D721Med (cell line): Measurements from ENCODE around the gene RPS10.
A peak's percentile ranks its signal among the peaks of the same experiment; 100 is the strongest.

Source experiments
- DNase-seq: peaks from one replicate; pipeline ENCODE4 v3.0.0; 2011; ENCODE audit warnings: low spot score; ENCODE audit not compliant: insufficient read length
- FAIRE-seq: peaks from 2 replicates; lab custom pipeline; 2011; peaks lifted over from hg19 to GRCh38; lab: Jason Lieb, UNC
- TF ChIP-seq, protein P1 (sequence below): IDR thresholded peaks from 2 replicates; pipeline ENCODE4 v1.5.1; 2012; ENCODE audit warnings: mild to moderate bottlenecking, control low read depth; ENCODE audit not compliant: insufficient read depth; ENCODE audit errors: missing control alignments

Gene RPS10

DNA sequence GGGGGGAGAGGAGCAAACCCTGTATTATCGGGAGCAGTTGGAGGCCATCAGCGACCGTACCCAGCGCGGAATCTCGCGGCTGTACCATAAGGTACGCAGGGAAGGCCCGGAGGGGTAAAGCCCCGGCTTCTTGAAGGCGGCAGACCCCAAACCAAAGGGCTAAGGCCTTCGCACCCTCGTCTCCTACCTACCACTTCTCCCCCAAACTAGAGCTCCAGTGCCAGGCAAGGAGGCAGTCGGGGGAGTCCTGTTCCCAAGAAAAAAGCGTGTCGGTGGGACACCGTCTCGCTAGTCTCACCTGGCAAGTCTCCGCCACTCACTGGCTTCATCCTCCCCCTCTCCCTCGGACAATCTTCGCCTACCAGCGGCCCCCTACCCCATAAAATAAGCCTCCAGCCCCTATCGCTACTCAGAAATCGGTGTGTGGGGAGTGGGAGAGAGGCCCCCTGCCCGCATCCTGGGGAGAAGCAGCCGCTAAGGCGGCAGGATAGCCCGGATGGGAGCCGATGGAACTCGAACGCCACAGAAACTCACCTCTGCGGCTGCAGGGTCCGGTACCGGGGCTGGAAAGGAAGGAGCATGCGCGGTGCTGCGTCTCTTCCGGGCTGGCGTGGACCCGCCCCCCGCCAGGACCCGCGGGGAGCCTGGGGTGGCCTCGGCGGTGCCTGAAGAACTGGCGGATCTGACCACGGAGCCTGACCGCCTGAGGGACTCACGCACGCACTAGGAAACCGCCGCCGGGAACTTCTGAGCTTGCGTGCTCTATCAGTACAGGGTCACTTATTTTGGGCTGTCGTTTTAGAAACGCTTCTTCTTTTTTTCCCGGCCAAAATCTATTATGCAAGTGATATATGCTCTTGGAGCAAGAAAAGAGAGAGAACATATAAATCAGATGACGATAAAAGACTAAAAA is at the start of gene RPS10:
RPS10 (minus strand) TSS at position 572 of the 913 bp plus-strand sequence. CDS start 848 bp downstream, outside the sequence.
- TF ChIP-seq, protein P1, sequence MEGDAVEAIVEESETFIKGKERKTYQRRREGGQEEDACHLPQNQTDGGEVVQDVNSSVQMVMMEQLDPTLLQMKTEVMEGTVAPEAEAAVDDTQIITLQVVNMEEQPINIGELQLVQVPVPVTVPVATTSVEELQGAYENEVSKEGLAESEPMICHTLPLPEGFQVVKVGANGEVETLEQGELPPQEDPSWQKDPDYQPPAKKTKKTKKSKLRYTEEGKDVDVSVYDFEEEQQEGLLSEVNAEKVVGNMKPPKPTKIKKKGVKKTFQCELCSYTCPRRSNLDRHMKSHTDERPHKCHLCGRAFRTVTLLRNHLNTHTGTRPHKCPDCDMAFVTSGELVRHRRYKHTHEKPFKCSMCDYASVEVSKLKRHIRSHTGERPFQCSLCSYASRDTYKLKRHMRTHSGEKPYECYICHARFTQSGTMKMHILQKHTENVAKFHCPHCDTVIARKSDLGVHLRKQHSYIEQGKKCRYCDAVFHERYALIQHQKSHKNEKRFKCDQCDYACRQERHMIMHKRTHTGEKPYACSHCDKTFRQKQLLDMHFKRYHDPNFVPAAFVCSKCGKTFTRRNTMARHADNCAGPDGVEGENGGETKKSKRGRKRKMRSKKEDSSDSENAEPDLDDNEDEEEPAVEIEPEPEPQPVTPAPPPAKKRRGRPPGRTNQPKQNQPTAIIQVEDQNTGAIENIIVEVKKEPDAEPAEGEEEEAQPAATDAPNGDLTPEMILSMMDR, result peak; percentile 7
- DNase-seq, result peak; percentile 91
- FAIRE-seq, result no peak

DNA sequence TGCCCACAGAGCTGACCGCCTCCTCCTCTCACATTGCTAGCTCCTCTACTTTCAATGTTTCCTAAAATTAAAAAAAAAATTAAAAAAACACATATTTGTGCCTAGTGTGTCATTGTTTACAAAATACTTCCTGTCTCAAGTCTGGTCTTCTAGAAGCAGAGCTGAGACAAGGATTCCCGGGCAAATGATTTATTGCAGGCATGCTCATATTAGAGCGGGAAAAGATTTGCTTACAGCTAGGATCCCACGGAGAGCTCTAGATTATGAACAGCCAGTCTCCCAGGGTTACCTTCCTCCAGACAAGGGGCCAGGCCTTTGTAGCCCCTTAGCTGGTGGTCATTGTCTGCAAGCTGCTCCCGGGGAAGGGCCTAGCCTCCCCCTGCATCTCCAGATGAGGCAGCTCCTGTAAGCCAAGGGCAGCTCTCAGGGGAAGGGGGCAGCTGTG is 49.4 kb upstream of the RPS10 start:
- TF ChIP-seq, protein P1, result no peak
- FAIRE-seq, result no peak
- DNase-seq, result no peak

DNA sequence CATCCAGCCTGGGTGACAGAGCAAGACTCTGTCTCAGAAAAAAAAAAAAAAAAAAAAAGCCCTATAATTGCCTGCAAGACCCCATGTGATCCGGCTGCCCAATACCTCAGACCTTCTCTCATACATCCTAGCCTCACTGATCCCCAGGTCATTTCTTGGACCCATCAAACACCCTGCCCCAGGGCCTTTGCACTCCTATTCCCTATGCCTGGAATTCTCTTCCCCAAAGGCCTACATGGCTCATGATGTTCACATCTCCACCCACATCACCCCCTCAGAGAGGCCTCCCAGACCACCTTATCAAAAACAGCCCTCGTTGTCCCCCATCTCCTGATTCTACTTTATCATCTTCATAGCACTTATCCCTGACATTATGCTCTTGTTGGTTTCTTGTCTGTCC is 48.9 kb upstream of the RPS10 start:
- TF ChIP-seq, protein P1, result no peak
- FAIRE-seq (no peak), DNase-seq (no peak)

DNA sequence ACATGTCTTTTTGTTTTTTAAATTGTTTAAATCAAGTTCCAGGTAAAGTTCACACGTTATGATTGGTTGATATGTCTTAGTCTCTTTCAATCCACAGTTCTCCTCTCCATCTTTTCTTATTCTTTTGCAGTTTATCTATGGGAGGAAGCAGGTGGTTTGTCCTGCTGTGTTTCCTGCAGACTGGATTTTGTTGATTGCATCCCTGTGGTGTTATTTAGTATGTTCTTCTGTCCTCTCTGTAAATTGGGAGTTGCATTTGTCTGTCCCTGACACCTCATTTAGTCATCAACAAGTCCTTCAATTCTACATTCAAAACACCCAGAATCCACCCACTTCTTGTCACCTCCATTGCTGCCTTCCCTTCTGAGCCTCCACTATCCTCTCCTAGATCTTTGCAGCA is 48.1 kb upstream of the RPS10 start:
- TF ChIP-seq, protein P1, result no peak
- DNase-seq (no peak), FAIRE-seq (no peak)

DNA sequence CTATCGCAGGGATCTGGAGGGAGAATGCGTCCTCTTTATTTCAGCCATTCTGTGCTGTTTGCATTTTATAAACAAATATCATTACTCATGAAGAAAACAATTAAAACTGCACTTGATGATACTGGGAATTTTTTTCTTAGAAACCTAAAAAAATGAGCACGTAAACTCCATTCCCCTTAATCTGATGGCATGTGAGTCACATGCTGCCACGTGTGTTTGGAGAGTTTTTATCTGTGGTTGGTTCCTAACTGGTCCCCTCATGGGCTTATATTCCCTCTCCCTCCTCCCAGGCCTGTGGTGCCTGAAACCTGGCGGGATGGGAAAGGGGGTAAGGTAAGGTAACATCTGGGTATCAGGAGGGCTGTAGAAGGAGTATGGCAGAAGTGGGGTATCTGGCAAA is 46.6 kb upstream of the RPS10 start:
- DNase-seq, result no peak
- TF ChIP-seq, protein P1, result no peak
- FAIRE-seq, result no peak

DNA sequence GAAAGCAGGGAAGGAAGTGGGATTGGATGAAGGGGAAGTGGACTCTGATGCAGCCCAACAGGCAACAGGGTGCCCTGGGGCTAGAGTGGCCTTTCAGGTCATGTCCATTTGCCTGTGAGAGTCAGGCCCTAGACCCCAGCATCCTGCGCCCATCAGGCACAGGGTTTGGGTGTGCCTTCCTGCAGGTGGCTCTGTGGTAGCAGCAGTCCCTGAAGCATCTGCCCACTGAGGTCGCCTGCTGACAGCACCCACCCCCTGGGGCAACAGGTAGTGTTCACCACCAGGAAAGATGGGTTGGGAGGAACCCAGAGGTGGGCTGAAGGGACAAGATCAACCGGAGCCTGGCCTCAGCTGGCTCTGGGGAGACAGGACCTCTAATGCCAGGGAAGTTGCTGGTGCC is 43.6 kb upstream of the RPS10 start:
- DNase-seq (no peak), FAIRE-seq (no peak)
- TF ChIP-seq, protein P1, result no peak

DNA sequence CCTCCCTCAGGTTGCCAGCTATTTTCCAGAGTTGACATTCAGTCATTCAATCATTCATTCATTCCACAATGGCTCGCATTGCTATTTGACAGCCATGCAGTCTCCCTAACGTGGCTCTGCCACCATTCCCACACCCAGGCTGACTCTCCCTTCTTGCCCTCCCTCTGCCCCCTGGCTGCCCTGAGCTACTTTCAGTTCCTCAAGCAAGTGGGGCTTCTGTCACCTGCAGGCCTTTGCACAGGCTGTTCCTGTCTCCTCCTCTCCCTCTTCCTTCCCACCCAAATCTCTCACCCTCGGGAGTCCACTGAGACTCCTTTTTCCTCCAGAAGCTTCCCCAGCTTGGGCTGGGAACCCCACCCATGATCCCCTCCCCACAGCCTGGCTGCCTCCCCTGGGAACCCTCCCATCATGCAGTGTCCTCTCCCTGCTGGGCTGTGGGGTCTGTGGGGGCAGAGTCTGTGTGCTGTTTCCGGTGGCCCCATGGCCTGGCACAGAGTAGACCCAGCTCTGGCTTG is 42.6 kb upstream of the RPS10 start:
- no peak for DNase-seq
- FAIRE-seq, result no peak
- TF ChIP-seq, protein P1, result no peak
